ENCODE data around the gene RELN.

The RELN gene

GRCh38 chr7:103941976-103942375 is 47.5 kb downstream of the RELN start:
- Mint-ChIP-seq H3K9me3 (no peaks in the 10 kb centered on the region), H3K27me3 (peaks cover 12% of the 10 kb centered on the region), H3K4me3 (no peak overlapping the region), H3K36me3 (ENCODE audit: low read depth) (no peaks in the 10 kb centered on the region), H3K27ac (no peak overlapping the region), H3K4me1 (ENCODE audit: low read depth) (no peaks in the 10 kb centered on the region)

DNA sequence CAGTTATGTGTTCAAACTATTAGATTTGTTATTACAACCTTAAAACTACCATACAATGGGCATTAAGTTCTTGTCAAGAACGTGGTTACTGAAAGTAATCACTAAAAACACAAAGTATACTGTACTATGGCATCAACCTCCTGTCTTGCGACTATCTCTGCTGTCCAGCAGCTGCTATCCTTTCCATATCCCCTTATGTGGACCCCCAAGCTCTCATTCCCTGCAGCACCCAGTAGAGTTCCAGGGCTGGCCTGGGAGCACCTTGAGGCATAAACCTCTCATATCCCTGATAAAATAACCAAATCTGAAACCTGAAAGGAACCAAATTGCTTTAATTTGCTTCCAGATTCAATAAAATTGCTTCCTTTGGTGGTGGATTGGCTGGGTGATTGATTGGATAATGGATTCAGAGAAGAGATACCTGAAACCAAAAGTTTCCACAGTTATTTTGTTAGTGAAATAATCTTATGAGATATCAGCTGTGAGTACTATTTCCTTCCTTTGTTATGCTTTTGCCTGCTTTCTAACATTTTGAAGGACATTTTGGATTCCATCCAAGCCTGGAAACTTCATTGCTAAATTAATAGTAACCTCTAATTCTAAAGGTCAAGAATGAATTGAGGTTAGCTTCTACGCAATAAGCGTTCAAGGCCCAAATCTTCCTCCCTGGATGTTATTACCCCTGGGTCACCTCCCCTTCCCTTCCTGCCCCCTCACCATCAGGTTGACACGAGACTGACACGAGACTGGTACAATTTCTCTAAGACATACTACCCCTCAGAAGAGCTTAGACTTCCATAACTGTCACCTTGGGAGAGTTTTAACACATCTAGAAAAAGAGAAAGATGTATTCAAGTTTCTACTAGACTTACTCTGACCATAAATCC is 48.8 kb downstream of the RELN start:
- H3K4me3 Mint-ChIP-seq: no peak overlapping the region

DNA sequence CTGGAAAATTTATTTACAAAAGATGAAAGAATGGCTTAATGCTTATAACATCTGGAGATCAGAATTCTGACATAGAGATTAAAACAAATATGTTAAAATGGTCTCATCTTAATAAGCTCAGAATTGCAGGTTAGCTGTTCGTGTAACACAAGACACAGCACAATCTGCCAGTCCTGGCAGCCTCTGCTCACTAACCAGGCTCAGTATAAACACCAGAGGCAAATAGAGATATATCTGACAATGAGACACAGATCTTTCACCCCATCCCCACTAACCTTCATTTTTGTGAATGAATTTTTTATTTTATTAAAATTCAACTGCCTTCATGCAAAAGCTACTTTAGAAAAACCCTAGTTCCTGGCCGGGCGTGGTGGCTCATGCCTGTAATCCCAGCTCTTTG is 51.8 kb downstream of the RELN start:
- Mint-ChIP-seq H3K36me3 (ENCODE audit: low read depth) (no peaks in the 10 kb centered on the region), H3K27me3 (peaks cover 12% of the 10 kb centered on the region), H3K27ac (no peak overlapping the region), H3K9me3 (no peaks in the 10 kb centered on the region), H3K4me1 (ENCODE audit: low read depth) (no peaks in the 10 kb centered on the region), H3K4me3 (no peak overlapping the region)

More for the DNA sequence above, 48.8 kb downstream of the RELN start:
- H3K9me3 Mint-ChIP-seq: no peaks in the 10 kb centered on the region
- no peaks in the 10 kb centered on the region for H3K36me3 Mint-ChIP-seq (ENCODE audit: low read depth)
- H3K27ac Mint-ChIP-seq: no peak overlapping the region
- H3K4me1 Mint-ChIP-seq (ENCODE audit: low read depth): no peaks in the 10 kb centered on the region
- peaks cover 12% of the 10 kb centered on the region for H3K27me3 Mint-ChIP-seq

DNA sequence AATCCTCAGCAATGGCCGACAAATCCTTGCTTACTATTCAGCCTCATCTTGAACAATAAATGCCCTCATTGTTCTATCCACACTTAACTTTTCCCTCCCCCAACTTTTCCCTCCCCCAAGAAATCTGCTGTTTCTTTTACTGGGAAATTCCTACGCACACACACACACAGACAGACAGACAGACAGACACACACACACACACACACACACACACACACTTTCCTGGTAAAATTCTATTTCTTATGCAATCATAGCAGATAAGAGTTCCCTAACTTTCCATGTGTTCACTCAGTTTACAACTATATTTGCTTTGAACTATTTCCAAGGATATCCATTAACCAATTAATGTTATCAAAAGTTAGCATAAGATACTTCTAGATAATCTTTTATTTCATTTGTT is 52.9 kb downstream of the RELN start:
- no peak overlapping the region for H3K4me3 Mint-ChIP-seq
- H3K9me3 Mint-ChIP-seq: no peaks in the 10 kb centered on the region
- H3K27ac Mint-ChIP-seq: no peak overlapping the region
- no peaks in the 10 kb centered on the region for H3K4me1 Mint-ChIP-seq (ENCODE audit: low read depth)
- peaks cover 8% of the 10 kb centered on the region for H3K27me3 Mint-ChIP-seq
- H3K36me3 Mint-ChIP-seq (ENCODE audit: low read depth): no peaks in the 10 kb centered on the region

GRCh38 chr7:103934508-103934907 is 55.0 kb downstream of the RELN start:
- Mint-ChIP-seq H3K9me3 (no peaks in the 10 kb centered on the region), H3K27me3 (peaks cover 3% of the 10 kb centered on the region), H3K4me1 (ENCODE audit: low read depth) (no peaks in the 10 kb centered on the region), H3K27ac (no peak overlapping the region), H3K4me3 (no peak overlapping the region), H3K36me3 (ENCODE audit: low read depth) (no peaks in the 10 kb centered on the region)

- no peaks in the 10 kb centered on the region for H3K4me1 Mint-ChIP-seq (ENCODE audit: low read depth)
- H3K27me3 Mint-ChIP-seq: no peaks in the 10 kb centered on the region
Measured at GRCh38 chr7:103932389-103932788, 57.1 kb downstream of the RELN start.

DNA sequence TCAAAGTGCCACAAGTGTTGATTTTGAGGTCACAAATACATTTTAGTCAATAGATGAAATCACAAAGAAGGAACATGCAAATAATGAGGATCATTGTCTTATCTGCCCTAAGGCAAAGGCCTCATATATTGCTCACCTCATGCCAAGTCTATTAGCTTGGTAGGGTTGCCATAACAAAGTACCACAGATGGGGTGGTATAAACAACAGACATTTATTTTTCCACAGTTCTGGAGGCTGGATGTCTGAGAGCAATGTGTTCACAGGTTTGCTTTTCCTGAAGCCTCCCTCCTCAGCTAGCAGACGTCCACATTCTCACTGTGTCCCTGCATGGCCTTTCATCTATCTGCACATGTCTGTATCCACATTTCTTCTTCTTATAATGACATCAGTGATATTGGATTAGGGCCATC is 59.6 kb downstream of the RELN start:
- no peak overlapping the region for H3K4me3 Mint-ChIP-seq

More at GRCh38 chr7:103932389-103932788, 57.1 kb downstream of the RELN start:
- H3K4me3 Mint-ChIP-seq: no peak overlapping the region
- no peak overlapping the region for H3K27ac Mint-ChIP-seq
- H3K9me3 Mint-ChIP-seq: no peaks in the 10 kb centered on the region
- no peaks in the 10 kb centered on the region for H3K36me3 Mint-ChIP-seq (ENCODE audit: low read depth)

GRCh38 chr7:103928581-103928980 is 60.9 kb downstream of the RELN start:
- Mint-ChIP-seq H3K9me3 (no peaks in the 10 kb centered on the region), H3K4me1 (ENCODE audit: low read depth) (no peaks in the 10 kb centered on the region), H3K4me3 (no peak overlapping the region), H3K36me3 (ENCODE audit: low read depth) (no peaks in the 10 kb centered on the region), H3K27ac (no peak overlapping the region), H3K27me3 (no peaks in the 10 kb centered on the region)

More for the DNA sequence above, 59.6 kb downstream of the RELN start:
- Mint-ChIP-seq H3K36me3 (ENCODE audit: low read depth) (no peaks in the 10 kb centered on the region), H3K9me3 (no peaks in the 10 kb centered on the region), H3K27ac (no peak overlapping the region), H3K4me1 (ENCODE audit: low read depth) (no peaks in the 10 kb centered on the region), H3K27me3 (no peaks in the 10 kb centered on the region)

DNA sequence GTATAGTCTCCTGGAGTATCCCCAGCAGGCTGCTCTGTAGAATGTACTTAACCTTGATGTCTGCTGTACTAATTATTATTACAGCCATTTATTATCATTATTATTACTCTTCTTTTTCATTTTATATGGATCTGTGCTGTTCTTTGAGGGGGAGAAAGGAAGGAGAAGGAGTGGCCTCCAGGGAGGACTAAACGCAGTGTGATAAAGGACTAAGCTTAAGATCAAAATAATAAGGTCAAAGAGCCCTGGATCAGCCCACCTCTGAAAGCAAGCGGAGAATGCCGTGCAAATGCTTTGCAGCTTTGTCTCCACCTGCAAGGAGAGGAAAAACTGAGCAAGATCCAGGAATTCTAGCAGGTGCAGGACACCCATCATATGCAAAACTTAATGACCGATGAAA is 65.3 kb downstream of the RELN start:
- H3K27ac Mint-ChIP-seq: no peak overlapping the region
- no peaks in the 10 kb centered on the region for H3K36me3 Mint-ChIP-seq (ENCODE audit: low read depth)
- no peaks in the 10 kb centered on the region for H3K9me3 Mint-ChIP-seq
- H3K27me3 Mint-ChIP-seq: peaks cover 8% of the 10 kb centered on the region
- no peaks in the 10 kb centered on the region for H3K4me1 Mint-ChIP-seq (ENCODE audit: low read depth)
- H3K4me3 Mint-ChIP-seq: no peak overlapping the region

- Mint-ChIP-seq H3K4me1 (ENCODE audit: low read depth) (no peaks in the 10 kb centered on the region), H3K4me3 (no peak overlapping the region), H3K27ac (no peak overlapping the region), H3K27me3 (peaks cover 13% of the 10 kb centered on the region), H3K36me3 (ENCODE audit: low read depth) (no peaks in the 10 kb centered on the region), H3K9me3 (no peaks in the 10 kb centered on the region)
Measured at GRCh38 chr7:103922407-103922806, 67.1 kb downstream of the RELN start.

DNA sequence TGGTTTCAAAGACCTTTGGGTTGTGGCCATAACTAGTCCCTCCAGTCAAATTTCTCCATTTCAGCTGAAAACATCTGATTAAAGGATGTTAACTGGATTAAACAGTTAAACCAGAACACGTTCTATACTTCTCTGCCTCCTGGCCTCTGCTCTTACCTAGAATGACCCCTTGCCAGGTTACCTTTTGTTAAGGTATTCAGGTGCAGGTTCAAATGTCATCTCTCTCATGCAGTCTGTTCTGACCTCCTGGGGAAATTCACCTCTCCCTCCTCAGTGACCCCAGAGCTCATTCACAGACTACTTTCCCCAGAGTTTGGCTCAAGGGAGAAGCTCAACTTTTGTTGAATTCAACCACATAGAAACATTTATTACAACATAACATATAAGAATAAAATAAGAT is 67.8 kb downstream of the RELN start:
- Mint-ChIP-seq H3K4me3 (no peak overlapping the region), H3K4me1 (ENCODE audit: low read depth) (no peaks in the 10 kb centered on the region), H3K9me3 (no peaks in the 10 kb centered on the region), H3K27me3 (peaks cover 13% of the 10 kb centered on the region), H3K36me3 (ENCODE audit: low read depth) (no peaks in the 10 kb centered on the region), H3K27ac (no peak overlapping the region)

GRCh38 chr7:103919272-103919868 is 70.1 kb downstream of the RELN start:
- no peak overlapping the region for H3K4me3 Mint-ChIP-seq
- H3K9me3 Mint-ChIP-seq: no peaks in the 10 kb centered on the region
- H3K36me3 Mint-ChIP-seq (ENCODE audit: low read depth): no peaks in the 10 kb centered on the region
- H3K27me3 Mint-ChIP-seq: peaks cover 13% of the 10 kb centered on the region
- no peaks in the 10 kb centered on the region for H3K4me1 Mint-ChIP-seq (ENCODE audit: low read depth)
- H3K27ac Mint-ChIP-seq: no peak overlapping the region

GRCh38 chr7:103918631-103919271 is 70.7 kb downstream of the RELN start:
- Mint-ChIP-seq H3K9me3 (no peaks in the 10 kb centered on the region), H3K27ac (no peak overlapping the region), H3K27me3 (peaks cover 13% of the 10 kb centered on the region)

GRCh38 chr7:103915680-103916357 is 73.6 kb downstream of the RELN start:
- no peaks in the 10 kb centered on the region for H3K36me3 Mint-ChIP-seq (ENCODE audit: low read depth)
- H3K27ac Mint-ChIP-seq: no peak overlapping the region
- H3K4me3 Mint-ChIP-seq: no peak overlapping the region
- no peaks in the 10 kb centered on the region for H3K4me1 Mint-ChIP-seq (ENCODE audit: low read depth)
- H3K9me3 Mint-ChIP-seq: no peaks in the 10 kb centered on the region
- peaks cover 10% of the 10 kb centered on the region for H3K27me3 Mint-ChIP-seq

More at GRCh38 chr7:103918631-103919271, 70.7 kb downstream of the RELN start:
- Mint-ChIP-seq H3K4me3 (no peak overlapping the region), H3K36me3 (ENCODE audit: low read depth) (no peaks in the 10 kb centered on the region), H3K4me1 (ENCODE audit: low read depth) (no peaks in the 10 kb centered on the region)
